Measurements from ENCODE around the gene FAHD1. TPM values are rescaled to one million over a fixed set of nuclear protein-coding genes. Genes with fewer than 3 reads are reported as not detected.

FAHD1 gene
- total RNA-seq, 4 donors from 2014 or later: 34.3 to 52.3 (median 46.9) TPM

- WGBS, 2 donors: 81% methylated on average over 4 of the region's 6 CpGs; no CpG with 5 or more reads in 1 of the 2 donors
- no peak overlapping the region for H3K27ac ChIP-seq
- DNase-seq: no peak
- H3K4me1 ChIP-seq: peaks cover 21 to 63% (median 28%) of the 10 kb centered on the region in 3 donors
- TF ChIP-seq CTCF (IDR thresholded peaks at IDR 0.05) (no peak), POLR2A (IDR thresholded peaks at IDR 0.05) (no peak)
- peaks cover 0 to 71% (median 8%) of the 10 kb centered on the region in 3 donors for H3K36me3 ChIP-seq
- no peak overlapping the region for H3K4me3 ChIP-seq
- intact Hi-C loops (cut with DNase I): no loop called here
- no peaks in the 10 kb centered on the region for H3K27me3 ChIP-seq
- no peaks in the 10 kb centered on the region for H3K9me3 ChIP-seq
Measured at GRCh38 chr16:1787056-1787321, 40.0 kb upstream of the FAHD1 start.

GRCh38 chr16:1787322-1788094 is 39.5 kb upstream of the FAHD1 start:
- no peak overlapping the region for H3K27ac ChIP-seq
- no peaks in the 10 kb centered on the region for H3K27me3 ChIP-seq
- H3K9me3 ChIP-seq: no peaks in the 10 kb centered on the region
- DNase-seq: no peak
- WGBS, 2 donors: 94% methylated on average over 5 of the region's 44 CpGs; no CpG with 5 or more reads in 1 of the 2 donors
- H3K4me3 ChIP-seq: no peak overlapping the region
- intact Hi-C loops (cut with DNase I): no loop called here
- H3K4me1 ChIP-seq: peaks cover 21 to 63% (median 28%) of the 10 kb centered on the region in 3 donors
- peaks cover 0 to 76% (median 8%) of the 10 kb centered on the region in 3 donors for H3K36me3 ChIP-seq
- TF ChIP-seq CTCF (IDR thresholded peaks at IDR 0.05) (no peak), POLR2A (IDR thresholded peaks at IDR 0.05) (no peak)

- intact Hi-C loops (cut with DNase I): no loop called here
- H3K27ac ChIP-seq: peak overlapping the region in 2 of 4 donors; percentile 15 to 55
- WGBS, 2 donors: 80 to 81% methylated on average over 1 to 7 of the region's 38 CpGs
- H3K9me3 ChIP-seq: no peaks in the 10 kb centered on the region
- peaks cover 0 to 78% (median 8%) of the 10 kb centered on the region in 3 donors for H3K36me3 ChIP-seq
- no peaks in the 10 kb centered on the region for H3K27me3 ChIP-seq
- no peak for DNase-seq
- peaks cover 20 to 62% (median 28%) of the 10 kb centered on the region in 3 donors for H3K4me1 ChIP-seq
- no peak overlapping the region for H3K4me3 ChIP-seq
- TF ChIP-seq POLR2A (IDR thresholded peaks at IDR 0.05) (no peak), CTCF (IDR thresholded peaks at IDR 0.05) (no peak)
Measured at GRCh38 chr16:1788095-1788707, 38.8 kb upstream of the FAHD1 start.

- intact Hi-C loops (cut with DNase I): no loop called here
- Histone ChIP-seq H3K9me3 (no peaks in the 10 kb centered on the region), H3K4me1 (peaks cover 17 to 62% (median 26%) of the 10 kb centered on the region in 3 donors), H3K27me3 (no peaks in the 10 kb centered on the region), H3K4me3 (no peak overlapping the region), H3K36me3 (peaks cover 0 to 78% (median 8%) of the 10 kb centered on the region in 3 donors), H3K27ac (peak overlapping the region in 2 of 4 donors; percentile 15 to 55)
- DNase-seq: no peak
- 60% methylated on average over 2 of the region's 19 CpGs; no CpG with 5 or more reads in 1 of the 2 donors for WGBS, 2 donors
- TF ChIP-seq CTCF (IDR thresholded peaks at IDR 0.05): no peak
- no peak for TF ChIP-seq POLR2A (IDR thresholded peaks at IDR 0.05)
Measured at GRCh38 chr16:1788708-1789100, 38.3 kb upstream of the FAHD1 start.

- 61 to 89% methylated on average over 3 to 9 of the region's 25 CpGs for WGBS, 2 donors
- Histone ChIP-seq H3K27me3 (no peaks in the 10 kb centered on the region), H3K27ac (peak overlapping the region in 1 of 4 donors; percentile 55), H3K9me3 (no peaks in the 10 kb centered on the region), H3K4me3 (no peak overlapping the region), H3K36me3 (peaks cover 0 to 78% (median 8%) of the 10 kb centered on the region in 3 donors), H3K4me1 (peaks cover 8 to 59% (median 16%) of the 10 kb centered on the region in 3 donors)
- TF ChIP-seq POLR2A (IDR thresholded peaks at IDR 0.05) (no peak), CTCF (IDR thresholded peaks at IDR 0.05) (no peak)
- intact Hi-C loops (cut with DNase I): no loop called here
- DNase-seq: no peak
Measured at GRCh38 chr16:1789643-1790045, 37.4 kb upstream of the FAHD1 start.
